Femur (tissue), 1 donor: ENCODE data around the gene CNKSR3.
A peak's percentile ranks its signal among the peaks of the same experiment; 100 is the strongest.
"Not testable (repeated sequence)": the region's sequence is repeated elsewhere in the genome, so short reads cannot be mapped to it uniquely, and the experiment has no call there.

Experiments used
- DNase-seq: peaks from one replicate; pipeline ENCODE4 v3.0.0-alpha.2; 2017

The CNKSR3 gene

GRCh38 chr6:154526996-154527395 is 16.5 kb upstream of the CNKSR3 start:
- no peak for DNase-seq

GRCh38 chr6:154522576-154522975 is 12.1 kb upstream of the CNKSR3 start:
- no peak for DNase-seq

- DNase-seq, result no peak
Measured at GRCh38 chr6:154521412-154521811, 10.9 kb upstream of the CNKSR3 start.

GRCh38 chr6:154520280-154520679 is 9.8 kb upstream of the CNKSR3 start:
- no peak for DNase-seq

- DNase-seq, result no peak
Measured at GRCh38 chr6:154518396-154518795, 7.9 kb upstream of the CNKSR3 start.

GRCh38 chr6:154516276-154516675 is 5.8 kb upstream of the CNKSR3 start:
- DNase-seq, result no peak

GRCh38 chr6:154515826-154516225 is 5.3 kb upstream of the CNKSR3 start:
- no peak for DNase-seq

- not testable (repeated sequence) for DNase-seq
Measured at GRCh38 chr6:154515076-154515475, 4.6 kb upstream of the CNKSR3 start.

- no peak for DNase-seq
Measured at GRCh38 chr6:154514481-154514880, 4.0 kb upstream of the CNKSR3 start.

GRCh38 chr6:154513601-154514320 is 3.3 kb upstream of the CNKSR3 start:
- DNase-seq, result no peak

- DNase-seq, result no peak
Measured at GRCh38 chr6:154512201-154512600, 1.7 kb upstream of the CNKSR3 start.

- DNase-seq, result no peak
Measured at GRCh38 chr6:154511791-154512190, 1.3 kb upstream of the CNKSR3 start.

- DNase-seq, result peak; percentile 62
Measured at GRCh38 chr6:154509421-154510143, 903 bp downstream of the CNKSR3 start.

GRCh38 chr6:154508573-154509375 is 1.7 kb downstream of the CNKSR3 start:
- DNase-seq, result no peak

- no peak for DNase-seq
Measured at GRCh38 chr6:154506991-154507898, 3.2 kb downstream of the CNKSR3 start.

GRCh38 chr6:154506582-154506981 is 3.9 kb downstream of the CNKSR3 start:
- DNase-seq, result no peak

GRCh38 chr6:154506108-154506507 is 4.4 kb downstream of the CNKSR3 start:
- no peak for DNase-seq

GRCh38 chr6:154504865-154505449 is 5.5 kb downstream of the CNKSR3 start:
- DNase-seq, result no peak

- no peak for DNase-seq
Measured at GRCh38 chr6:154504102-154504501, 6.4 kb downstream of the CNKSR3 start.

- no peak for DNase-seq
Measured at GRCh38 chr6:154503658-154504057, 6.8 kb downstream of the CNKSR3 start.

- DNase-seq, result no peak
Measured at GRCh38 chr6:154502553-154502952, 7.9 kb downstream of the CNKSR3 start.

- no peak for DNase-seq
Measured at GRCh38 chr6:154501578-154501868, 9.0 kb downstream of the CNKSR3 start.
